ENCODE data around the gene XAB2.

DNA sequence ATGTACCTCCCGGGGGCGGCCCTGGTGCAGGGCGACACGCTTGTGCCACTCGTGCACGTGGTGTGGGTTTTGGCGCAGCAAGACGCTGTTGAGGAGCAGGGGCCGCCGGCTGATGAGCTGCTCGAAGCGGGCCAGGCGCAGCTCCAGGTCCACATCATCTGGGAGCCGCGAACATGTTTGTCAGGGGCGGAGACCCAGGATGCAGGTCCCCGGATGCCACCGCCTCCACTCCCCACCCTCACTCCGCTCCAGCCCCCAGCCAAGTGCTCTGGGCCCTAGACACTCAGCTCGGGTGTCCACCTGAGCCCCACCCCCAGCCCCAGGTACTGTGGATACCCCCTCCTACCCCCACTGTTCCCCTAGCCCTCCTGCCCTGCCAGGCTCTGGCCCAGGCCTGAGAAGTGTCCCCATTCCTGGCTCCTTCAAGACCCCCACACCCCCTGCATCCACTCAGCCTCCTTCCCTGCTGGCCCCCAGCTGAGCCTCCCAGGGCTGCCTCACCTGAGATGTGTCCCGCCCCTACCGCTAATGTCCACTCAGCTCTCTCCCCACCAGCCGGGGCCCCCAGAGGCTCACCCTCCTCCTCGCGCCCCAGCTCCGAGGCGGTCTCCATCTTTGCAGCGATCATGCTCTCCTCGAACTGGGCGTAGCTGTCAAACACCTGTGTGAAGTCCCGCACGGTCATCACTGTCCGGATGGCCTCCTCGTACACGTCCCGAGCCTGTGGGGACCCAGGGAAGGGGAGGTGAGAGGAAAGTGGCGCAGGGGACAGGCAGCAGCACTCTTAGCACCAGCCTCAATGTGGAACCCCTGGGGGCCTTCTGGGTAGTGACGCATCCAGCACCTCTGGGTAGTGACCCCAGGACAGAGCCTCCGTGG, 5.4 kb downstream of the XAB2 start:
- TF ChIP-seq CTCF (IDR thresholded peaks at IDR 0.05; ENCODE audit: extremely low read depth in 1 of 2, insufficient read depth in 1 of 2, low read depth in 1 of 2, low read length in 2 of 2) (no peak), POLR2A (IDR thresholded peaks at IDR 0.05; ENCODE audit: low read depth, low read length) (no peak), EZH2 (IDR thresholded peaks at IDR 0.05; ENCODE audit: borderline replicate concordance, low read depth, low read length, severe bottlenecking) (no peak), JUN (IDR thresholded peaks at IDR 0.05; ENCODE audit: borderline replicate concordance, insufficient read depth, insufficient read length, low read depth) (no peak), POLR2AphosphoS5 (IDR thresholded peaks at IDR 0.05; ENCODE audit: insufficient read depth, low read depth, low read length) (no peak), MAX (IDR thresholded peaks at IDR 0.05; ENCODE audit: insufficient read depth, insufficient read length) (no peak), FOS (IDR thresholded peaks at IDR 0.05; ENCODE audit: borderline replicate concordance, insufficient read depth, low read length) (no peak), MYC (IDR thresholded peaks at IDR 0.05; ENCODE audit: low read depth, low read length) (no peak), GATA2 (IDR thresholded peaks at IDR 0.05; ENCODE audit: insufficient read depth, insufficient read length, low read depth, low read length) (no peak)

Measured in endothelial cell of umbilical vein (primary cell).